Measurements from ENCODE around the gene OR5K1. TPM values are rescaled to one million over a fixed set of nuclear protein-coding genes. Genes with fewer than 3 reads are reported as not detected.

Gene OR5K1
- total and polyA plus RNA-seq, 2 of the 8 experiments (the other 6 are each of a cell fraction or from before 2014, with no cell fraction given), result not detected

DNA sequence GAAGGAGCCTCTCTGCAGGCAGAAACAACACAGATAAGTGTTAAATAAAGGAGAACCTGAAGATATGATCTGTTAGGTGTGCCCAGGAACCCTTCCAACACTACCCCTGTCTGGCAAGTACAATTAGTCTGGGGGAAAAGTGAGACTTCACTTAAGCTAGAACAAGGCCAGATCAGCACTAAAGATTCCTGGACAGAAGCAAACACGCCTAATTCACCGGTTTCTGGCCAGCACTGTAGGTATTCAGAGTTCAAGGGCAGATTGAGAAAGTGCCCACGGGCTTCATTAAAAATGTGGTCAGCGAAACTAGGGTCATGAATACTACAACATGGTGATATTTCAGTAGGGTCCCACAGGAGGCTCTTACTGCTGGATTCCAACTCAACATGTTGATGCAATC lies 28.6 kb upstream of the OR5K1 start (continued):
- TF ChIP-seq EP300 (IDR thresholded peaks at IDR 0.05; ENCODE audit: borderline replicate concordance in 1 of 2, low read depth in 2 of 2, low read length in 2 of 2) (no peak), POLR2AphosphoS5 (IDR thresholded peaks at IDR 0.05; ENCODE audit: low read depth, low read length) (no peak), KDM5A (IDR thresholded peaks at IDR 0.05; ENCODE audit: low read length) (no peak), MAFK (IDR thresholded peaks at IDR 0.05; ENCODE audit: low read depth, low read length) (no peak), CHD1 (IDR thresholded peaks at IDR 0.05; ENCODE audit: low read depth, low read length) (no peak), YY1 (IDR thresholded peaks at IDR 0.05; ENCODE audit: low read depth, low read length) (no peak), SP4 (IDR thresholded peaks at IDR 0.05; ENCODE audit: low read length) (no peak)

All from H1 (cell line).